ENCODE measurements around the gene THUMPD3. TPM values are rescaled to one million over a fixed set of nuclear protein-coding genes. Genes with fewer than 3 reads are reported as not detected.

Gene THUMPD3
- total RNA-seq, 1 donor from 2014 or later, result 34.8 TPM

DNA sequence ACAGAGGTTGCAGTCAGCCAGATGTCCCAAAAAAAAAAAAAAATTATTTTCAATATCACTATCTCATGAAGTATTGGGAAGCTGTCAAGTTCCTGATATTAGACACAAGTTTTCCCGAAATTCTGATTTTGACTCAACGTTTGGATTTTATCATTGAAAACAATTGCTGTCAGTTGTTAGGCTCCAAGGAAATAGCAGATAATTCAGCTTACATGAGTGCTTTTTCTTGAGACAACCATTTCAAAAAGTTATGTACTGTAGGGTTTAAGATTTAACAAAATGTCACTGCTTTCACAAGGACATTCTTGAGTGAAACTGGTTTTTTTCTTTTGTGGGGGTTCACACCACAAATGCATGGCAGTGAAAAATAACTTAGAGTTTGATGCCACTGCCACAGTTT, 25.3 kb downstream of the THUMPD3 start:
- Histone ChIP-seq H3K27ac (no peak overlapping the region), H3K27me3 (no peaks in the 10 kb centered on the region), H3K4me1 (peaks cover 12% of the 10 kb centered on the region), H3K36me3 (peaks cover 95% of the 10 kb centered on the region), H3K4me3 (no peak overlapping the region), H3K9me3 (no peaks in the 10 kb centered on the region)
- TF ChIP-seq, protein P1, sequence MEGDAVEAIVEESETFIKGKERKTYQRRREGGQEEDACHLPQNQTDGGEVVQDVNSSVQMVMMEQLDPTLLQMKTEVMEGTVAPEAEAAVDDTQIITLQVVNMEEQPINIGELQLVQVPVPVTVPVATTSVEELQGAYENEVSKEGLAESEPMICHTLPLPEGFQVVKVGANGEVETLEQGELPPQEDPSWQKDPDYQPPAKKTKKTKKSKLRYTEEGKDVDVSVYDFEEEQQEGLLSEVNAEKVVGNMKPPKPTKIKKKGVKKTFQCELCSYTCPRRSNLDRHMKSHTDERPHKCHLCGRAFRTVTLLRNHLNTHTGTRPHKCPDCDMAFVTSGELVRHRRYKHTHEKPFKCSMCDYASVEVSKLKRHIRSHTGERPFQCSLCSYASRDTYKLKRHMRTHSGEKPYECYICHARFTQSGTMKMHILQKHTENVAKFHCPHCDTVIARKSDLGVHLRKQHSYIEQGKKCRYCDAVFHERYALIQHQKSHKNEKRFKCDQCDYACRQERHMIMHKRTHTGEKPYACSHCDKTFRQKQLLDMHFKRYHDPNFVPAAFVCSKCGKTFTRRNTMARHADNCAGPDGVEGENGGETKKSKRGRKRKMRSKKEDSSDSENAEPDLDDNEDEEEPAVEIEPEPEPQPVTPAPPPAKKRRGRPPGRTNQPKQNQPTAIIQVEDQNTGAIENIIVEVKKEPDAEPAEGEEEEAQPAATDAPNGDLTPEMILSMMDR (IDR thresholded peaks at IDR 0.05), result no peak
- ATAC-seq (no peak), DNase-seq (no peak)
- intact Hi-C loops (cut with DNase I), result loop anchor here (5.0 to 10.0 kb wide), 2 partner anchors 39 to 77 kb away; no protein-coding TSS in a partner anchor

DNA sequence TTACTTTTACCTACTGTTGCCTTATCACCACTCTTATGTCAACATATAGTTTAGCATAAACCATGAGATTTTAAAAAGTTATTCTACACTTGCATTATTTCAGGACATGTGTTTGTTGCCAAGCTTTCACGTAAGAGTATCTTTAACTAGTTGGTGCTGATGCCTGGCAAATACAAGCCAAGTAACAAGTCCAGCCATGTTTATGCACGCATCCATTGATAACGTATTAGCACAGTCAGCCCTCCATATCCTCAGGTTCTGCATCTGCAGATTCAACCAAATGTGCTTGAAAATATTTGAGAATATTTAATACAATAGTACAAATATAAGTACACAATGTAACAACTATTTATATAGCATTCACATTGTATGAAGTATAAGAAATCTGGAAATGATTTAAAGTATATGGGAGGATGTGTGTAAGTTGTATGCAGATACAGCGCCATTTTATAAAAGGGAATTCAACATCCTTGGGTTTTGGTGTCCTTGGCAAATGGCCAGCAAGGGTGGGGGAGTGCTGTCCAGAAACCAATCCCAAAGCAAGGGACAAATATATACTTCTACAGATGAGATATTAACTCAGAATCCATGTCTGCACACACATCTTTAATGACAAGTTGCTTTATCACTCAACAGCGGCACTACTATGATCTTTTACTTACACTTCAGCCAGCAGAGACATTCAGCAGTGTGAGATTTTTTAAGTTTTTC, 25.9 kb downstream of the THUMPD3 start:
- Histone ChIP-seq H3K4me1 (peaks cover 12% of the 10 kb centered on the region), H3K36me3 (peaks cover 95% of the 10 kb centered on the region), H3K9me3 (no peaks in the 10 kb centered on the region), H3K4me3 (no peak overlapping the region), H3K27ac (no peak overlapping the region), H3K27me3 (no peaks in the 10 kb centered on the region)
- intact Hi-C loops (cut with DNase I), result loop anchor here (5.0 to 10.0 kb wide), 2 partner anchors 39 to 76 kb away; no protein-coding TSS in a partner anchor
- DNase-seq (no peak), ATAC-seq (no peak)
- TF ChIP-seq, protein P1 (IDR thresholded peaks at IDR 0.05), result no peak

DNA sequence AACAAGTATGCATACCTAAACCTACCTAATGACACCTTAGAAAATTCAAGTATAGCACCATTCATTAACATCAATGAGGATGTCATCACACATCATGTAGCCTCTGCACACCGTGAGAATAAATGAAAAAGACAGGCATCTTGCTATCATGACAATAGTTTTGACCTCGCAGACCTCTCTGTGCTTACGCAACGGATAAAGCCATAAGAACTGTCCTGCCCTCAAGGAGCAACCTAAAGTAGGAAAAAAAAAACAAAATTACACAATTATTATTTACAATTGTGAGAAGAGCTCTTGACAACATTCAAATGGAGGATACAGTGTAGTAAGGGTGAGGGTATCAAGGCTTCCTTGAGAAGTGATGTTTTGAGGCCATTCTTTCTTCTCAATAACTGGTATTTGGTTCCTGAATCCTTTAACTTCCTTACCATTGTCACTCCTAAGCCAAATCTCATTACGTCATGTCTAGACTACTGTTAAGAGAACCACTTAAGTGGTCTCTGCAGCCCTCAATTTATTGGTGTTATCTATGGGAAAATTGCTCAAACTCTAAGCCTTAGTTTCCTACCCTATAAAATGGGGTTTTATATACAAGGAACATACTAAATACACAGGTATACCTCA, 27.5 kb downstream of the THUMPD3 start:
- ATAC-seq, result peak; percentile 17
- H3K36me3 ChIP-seq, result peaks cover 89% of the 10 kb centered on the region
- DNase-seq, result no peak

DNA sequence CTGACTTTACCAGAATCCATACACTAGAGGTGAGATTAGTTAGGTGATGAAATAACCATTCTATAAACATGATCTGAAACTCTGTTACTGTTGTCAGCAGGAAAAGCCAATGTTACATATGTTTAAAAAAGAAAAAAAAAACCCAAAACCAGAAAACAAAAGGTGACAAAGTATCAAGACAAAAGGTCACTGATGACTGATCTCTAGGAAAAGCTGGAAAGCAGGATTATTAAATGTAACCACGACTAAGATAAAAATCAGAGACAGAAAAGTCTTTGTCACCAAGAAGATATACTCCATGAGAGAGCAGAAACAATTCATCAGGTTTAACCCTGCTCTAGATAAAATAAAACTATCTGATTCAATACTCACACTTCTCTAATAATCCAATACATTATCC, 29.2 kb downstream of the THUMPD3 start:
- ATAC-seq, result no peak
- no peak overlapping the region for H3K4me3 ChIP-seq
- H3K4me1 ChIP-seq, result peaks cover 30% of the 10 kb centered on the region
- intact Hi-C loops (cut with DNase I), result no loop called here
- no peaks in the 10 kb centered on the region for H3K9me3 ChIP-seq
- no peak for DNase-seq
- no peaks in the 10 kb centered on the region for H3K27me3 ChIP-seq
- TF ChIP-seq, protein P1 (IDR thresholded peaks at IDR 0.05), result no peak
- H3K36me3 ChIP-seq, result peaks cover 74% of the 10 kb centered on the region
- no peak overlapping the region for H3K27ac ChIP-seq

More for the DNA sequence above, 27.5 kb downstream of the THUMPD3 start:
- no peak overlapping the region for H3K27ac ChIP-seq
- no peaks in the 10 kb centered on the region for H3K27me3 ChIP-seq
- H3K4me3 ChIP-seq, result no peak overlapping the region
- H3K9me3 ChIP-seq, result no peaks in the 10 kb centered on the region
- peaks cover 26% of the 10 kb centered on the region for H3K4me1 ChIP-seq
- TF ChIP-seq, protein P1 (IDR thresholded peaks at IDR 0.05), result no peak
- intact Hi-C loops (cut with DNase I), result no loop called here

DNA sequence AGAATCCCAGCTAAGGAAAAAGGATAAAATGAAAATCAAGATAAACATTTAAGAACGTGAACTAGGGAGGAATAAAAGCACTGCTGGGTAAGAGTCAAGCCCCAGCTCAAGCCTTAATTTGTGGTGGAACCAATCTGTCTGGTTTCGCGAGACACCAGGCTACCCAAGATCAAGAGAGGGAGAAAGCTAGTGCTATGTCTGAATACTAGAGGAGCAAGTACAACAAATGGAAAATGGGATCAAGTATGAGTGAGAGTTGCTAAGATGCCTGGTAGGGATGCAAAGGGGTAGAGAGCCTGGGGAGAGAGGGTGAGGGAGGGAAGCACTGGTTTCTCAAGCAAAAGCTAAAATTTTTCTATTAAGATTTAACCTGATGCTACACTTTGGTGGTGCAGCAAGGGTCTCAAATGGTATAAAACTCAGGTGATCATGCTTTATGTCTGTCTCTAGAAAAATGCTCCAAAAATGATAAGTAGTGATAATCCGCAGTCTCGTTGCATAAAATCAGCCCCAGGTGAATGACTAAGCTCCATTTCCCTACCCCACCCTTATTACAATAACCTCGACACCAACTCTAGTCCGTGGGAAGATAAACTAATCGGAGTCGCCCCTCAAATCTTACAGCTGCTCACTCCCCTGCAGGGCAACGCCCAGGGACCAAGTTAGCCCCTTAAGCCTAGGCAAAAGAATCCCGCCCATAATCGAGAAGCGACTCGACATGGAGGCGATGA, 32.9 kb downstream of the THUMPD3 start:
- H3K36me3 ChIP-seq, result peaks cover 37% of the 10 kb centered on the region
- ATAC-seq (no peak), DNase-seq (no peak)
- TF ChIP-seq, protein P1 (IDR thresholded peaks at IDR 0.05), result no peak
- intact Hi-C loops (cut with DNase I), result no loop called here
- no peaks in the 10 kb centered on the region for H3K27me3 ChIP-seq
- H3K9me3 ChIP-seq, result no peaks in the 10 kb centered on the region
- H3K4me3 ChIP-seq, result peak overlapping the region; percentile 79
- peaks cover 49% of the 10 kb centered on the region for H3K4me1 ChIP-seq
- H3K27ac ChIP-seq, result peak overlapping the region; percentile 95

Measured in upper lobe of right lung (tissue), 1 donor.